Measurements from ENCODE around the gene LHFPL5.

GRCh38 chr6:35811699-35811995 lies 6.5 kb downstream of the LHFPL5 start:
- no peak for TF ChIP-seq CTCF (conservative IDR thresholded peaks at IDR 0.05; ENCODE audit: low read depth in 2 of 2)
- no peak for TF ChIP-seq CREB1 (CRISPR knock-in tag; IDR thresholded peaks at IDR 0.05; ENCODE audit: low read depth)
- TF ChIP-seq EZH2 (IDR thresholded peaks at IDR 0.05; ENCODE audit: low read depth, unreplicated experiment) = no peak
- no peak for TF ChIP-seq JUNB (IDR thresholded peaks at IDR 0.05; ENCODE audit: unreplicated experiment)
- no peak for TF ChIP-seq REST (IDR thresholded peaks at IDR 0.05; ENCODE audit: unreplicated experiment)
- no peak for TF ChIP-seq ZNF462 (CRISPR knock-in tag; IDR thresholded peaks at IDR 0.05)
- TF ChIP-seq EZH2phosphoT487 (IDR thresholded peaks at IDR 0.05; ENCODE audit: unreplicated experiment) = no peak
- no peak for TF ChIP-seq NANOG (IDR thresholded peaks at IDR 0.05; ENCODE audit: borderline replicate concordance)
